NCI-H2196 treated with DMSO at 0.1 percent for 48 hours (cell line): ENCODE results near the gene RABEP2.

Source experiments
- DNase-seq: peaks from one replicate; lab custom pipeline; 2025; ENCODE audit not compliant: unreplicated experiment; lab: John Stamatoyannopoulos, UW

Gene RABEP2

DNA sequence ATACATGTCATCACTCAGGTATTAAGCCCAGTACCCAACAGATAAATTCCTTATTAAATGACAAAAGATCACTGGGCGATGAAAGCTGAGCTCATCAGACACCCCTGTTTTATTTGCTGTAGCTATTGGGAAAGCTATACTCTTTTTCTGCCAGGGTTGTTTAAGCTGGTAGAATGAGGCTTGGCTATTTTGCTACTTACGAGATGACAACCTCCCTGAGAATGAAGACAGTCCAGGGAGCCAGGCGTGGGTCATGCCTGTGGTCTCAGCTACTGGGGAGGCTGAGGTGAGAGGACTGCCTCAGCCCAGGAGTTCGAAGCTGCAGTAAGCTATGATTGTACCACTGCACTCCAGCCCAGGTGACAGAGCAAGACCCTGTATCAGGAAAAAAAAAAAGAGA, 65.7 kb downstream of the RABEP2 start:
- no peak for DNase-seq

- DNase-seq: no peak
Measured at GRCh38 chr16:28858421-28858820, 66.6 kb downstream of the RABEP2 start.
